ENCODE data around the gene GRIP2.

DNA sequence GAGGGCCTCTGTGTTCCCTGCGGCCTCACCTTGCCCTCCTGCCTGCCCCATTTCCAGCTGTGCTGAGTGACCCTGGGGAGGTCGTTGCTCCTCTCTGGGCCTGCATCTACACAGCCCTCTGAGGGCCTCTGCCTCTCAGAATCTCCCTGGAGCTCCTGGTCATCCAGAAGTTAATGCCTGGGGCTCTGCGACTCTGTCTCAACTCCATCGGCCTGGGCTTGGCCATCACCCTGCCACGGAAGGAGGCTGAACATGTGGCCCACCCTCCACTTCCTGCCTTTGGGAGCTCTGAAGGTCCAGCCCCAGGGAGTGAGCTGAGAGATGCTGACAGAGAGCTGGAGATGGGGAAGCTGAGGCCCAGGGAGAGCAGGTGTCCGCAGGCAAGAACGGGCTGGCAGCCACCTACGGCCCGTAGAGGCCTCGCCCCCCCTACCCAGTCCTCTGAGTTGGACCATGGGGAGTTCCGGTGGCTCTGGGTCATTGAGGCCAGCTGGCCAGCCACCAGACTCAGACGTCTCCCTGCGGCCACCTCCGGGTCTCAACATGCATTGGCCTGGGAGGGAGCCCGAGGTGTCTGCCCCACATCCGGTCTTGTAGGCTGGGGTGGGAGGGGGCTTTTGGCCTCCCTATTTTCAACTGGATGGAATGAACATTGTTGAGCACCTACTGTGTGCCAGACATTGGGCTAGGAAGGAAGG, 34.2 kb downstream of the GRIP2 start:
- TF ChIP-seq, protein P1, sequence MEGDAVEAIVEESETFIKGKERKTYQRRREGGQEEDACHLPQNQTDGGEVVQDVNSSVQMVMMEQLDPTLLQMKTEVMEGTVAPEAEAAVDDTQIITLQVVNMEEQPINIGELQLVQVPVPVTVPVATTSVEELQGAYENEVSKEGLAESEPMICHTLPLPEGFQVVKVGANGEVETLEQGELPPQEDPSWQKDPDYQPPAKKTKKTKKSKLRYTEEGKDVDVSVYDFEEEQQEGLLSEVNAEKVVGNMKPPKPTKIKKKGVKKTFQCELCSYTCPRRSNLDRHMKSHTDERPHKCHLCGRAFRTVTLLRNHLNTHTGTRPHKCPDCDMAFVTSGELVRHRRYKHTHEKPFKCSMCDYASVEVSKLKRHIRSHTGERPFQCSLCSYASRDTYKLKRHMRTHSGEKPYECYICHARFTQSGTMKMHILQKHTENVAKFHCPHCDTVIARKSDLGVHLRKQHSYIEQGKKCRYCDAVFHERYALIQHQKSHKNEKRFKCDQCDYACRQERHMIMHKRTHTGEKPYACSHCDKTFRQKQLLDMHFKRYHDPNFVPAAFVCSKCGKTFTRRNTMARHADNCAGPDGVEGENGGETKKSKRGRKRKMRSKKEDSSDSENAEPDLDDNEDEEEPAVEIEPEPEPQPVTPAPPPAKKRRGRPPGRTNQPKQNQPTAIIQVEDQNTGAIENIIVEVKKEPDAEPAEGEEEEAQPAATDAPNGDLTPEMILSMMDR (IDR thresholded peaks at IDR 0.05; ENCODE audit: low read depth, low read length): no peak
- no peak for TF ChIP-seq MYC (IDR thresholded peaks at IDR 0.05; ENCODE audit: low read depth, low read length)
